Fibroblast of skin of left quadriceps (primary cell): ENCODE results near the gene DNMT3A.
"Not testable (repeated sequence)": the region's sequence is repeated elsewhere in the genome, so short reads cannot be mapped to it uniquely, and the experiment has no call there.

Source experiments
- DNase-seq, 2 experiments: peaks; one replicate each; pipeline ENCODE4 v3.0.0-alpha.2; 2013; ENCODE audit warnings: low read depth in 2 of 2

Gene DNMT3A

DNA sequence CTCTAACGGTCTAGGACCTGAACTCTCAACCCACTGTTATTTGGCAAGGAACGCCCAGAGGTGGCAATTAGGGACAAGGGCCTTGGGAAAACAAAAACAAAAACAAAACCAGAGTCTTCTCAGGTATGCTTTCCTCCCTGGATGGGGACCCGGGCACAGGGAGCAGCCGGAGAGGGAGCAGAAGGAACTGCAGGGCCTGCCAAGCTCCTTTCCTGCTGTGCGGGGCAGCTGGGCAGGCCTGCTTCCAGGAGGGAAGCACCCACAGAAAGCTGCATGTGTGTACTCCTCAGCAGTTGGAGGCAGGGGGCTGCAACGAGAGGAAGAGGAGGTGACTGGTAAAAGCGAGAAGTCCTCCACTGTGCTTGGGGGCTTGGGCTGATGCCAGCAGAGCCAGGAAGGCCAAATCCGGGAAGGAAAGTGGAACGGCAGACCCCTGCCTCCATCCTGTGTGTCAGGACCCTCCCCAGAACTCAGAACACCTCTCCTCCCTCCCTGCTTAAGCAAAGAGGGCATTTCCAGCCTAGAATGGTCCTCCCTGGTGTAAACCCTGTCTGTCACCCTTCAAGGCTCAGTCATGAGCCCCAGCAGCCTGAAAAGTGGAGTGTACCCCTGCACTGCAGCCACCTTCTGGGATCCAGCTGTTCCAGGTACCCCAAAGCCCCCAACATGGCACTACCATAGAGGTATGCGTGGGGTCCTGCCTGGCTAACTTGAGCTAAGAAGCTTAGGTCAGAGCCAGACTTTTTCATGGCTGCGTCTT, 56.3 kb downstream of the DNMT3A start:
- no peak for DNase-seq

GRCh38 chr2:25284756-25285155, 57.0 kb downstream of the DNMT3A start:
- DNase-seq, result no peak

- no peak for DNase-seq
These were observed 57.8 kb downstream of the DNMT3A start for GRCh38 chr2:25283921-25284320.

GRCh38 chr2:25281941-25282340, 59.8 kb downstream of the DNMT3A start:
- DNase-seq, result no peak

GRCh38 chr2:25281522-25281921, 60.2 kb downstream of the DNMT3A start:
- no peak for DNase-seq

- no peak for DNase-seq
These were observed 61.6 kb downstream of the DNMT3A start for GRCh38 chr2:25280051-25280687.

- no peak for DNase-seq
These were observed 62.6 kb downstream of the DNMT3A start for GRCh38 chr2:25279091-25279651.

DNA sequence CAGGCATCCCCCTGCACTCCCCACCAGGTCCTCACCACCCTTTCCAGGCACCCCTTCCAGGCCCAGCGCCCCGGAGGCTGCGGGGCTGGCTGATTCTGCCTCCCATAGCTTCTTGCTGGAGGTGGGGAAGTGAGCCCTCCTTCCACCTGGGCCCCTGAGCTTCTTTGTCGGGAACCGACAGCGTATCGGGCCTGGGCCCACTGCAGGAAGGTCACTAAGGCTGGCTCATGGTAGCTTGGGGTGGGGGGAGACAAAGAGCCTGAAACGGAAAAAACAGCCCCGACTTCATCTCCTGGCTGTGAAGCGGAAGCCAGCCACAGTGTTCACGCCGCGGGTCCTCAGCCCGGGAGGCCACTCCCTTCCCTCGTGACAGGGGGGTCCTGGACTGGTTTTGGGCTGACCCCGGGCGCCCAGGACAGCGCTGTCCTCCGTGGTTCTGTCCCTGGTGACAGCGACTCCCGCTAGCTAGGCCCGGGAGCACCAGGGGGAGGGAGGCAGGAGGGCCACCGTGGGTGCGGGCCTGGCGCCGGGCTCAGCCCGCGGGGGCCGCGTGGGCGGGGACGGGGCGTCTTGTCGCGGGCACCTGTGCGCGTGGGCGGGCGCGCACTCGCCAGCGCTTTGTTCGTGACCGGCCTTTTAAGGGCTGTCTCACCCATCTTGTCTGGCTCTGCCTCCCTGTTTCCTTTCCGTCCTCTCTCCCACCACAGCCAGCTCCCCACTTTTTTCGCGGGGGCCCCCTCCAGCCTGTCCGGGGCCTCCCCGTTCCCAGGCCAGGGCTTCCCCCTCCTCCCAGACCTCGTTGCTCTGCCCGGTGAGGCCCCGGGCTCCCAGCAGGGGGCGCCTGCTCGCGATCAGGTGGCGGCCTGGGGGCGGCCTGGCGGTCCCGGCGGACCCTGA, 64.9 kb downstream of the DNMT3A start:
- DNase-seq, result no peak

DNA sequence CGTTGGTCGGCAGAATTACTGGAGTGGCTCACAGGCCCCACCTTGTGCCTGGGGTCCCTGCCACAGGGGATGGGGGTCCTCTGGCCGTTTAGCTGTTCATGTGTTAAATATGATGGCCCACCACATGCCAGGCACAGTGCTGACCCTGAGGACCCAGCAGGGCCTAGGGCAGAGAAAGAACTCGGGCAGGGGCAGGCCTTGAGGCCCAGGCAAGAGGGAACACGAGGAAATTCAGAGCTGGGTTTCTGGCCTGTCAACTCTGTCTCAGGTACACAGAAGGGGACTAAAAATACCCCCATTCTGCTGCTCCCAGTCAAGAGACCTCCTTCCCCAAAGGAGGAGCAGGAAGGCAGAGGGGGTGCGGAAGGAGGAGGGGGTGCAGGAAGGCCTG, 66.2 kb downstream of the DNMT3A start:
- no peak for DNase-seq

DNA sequence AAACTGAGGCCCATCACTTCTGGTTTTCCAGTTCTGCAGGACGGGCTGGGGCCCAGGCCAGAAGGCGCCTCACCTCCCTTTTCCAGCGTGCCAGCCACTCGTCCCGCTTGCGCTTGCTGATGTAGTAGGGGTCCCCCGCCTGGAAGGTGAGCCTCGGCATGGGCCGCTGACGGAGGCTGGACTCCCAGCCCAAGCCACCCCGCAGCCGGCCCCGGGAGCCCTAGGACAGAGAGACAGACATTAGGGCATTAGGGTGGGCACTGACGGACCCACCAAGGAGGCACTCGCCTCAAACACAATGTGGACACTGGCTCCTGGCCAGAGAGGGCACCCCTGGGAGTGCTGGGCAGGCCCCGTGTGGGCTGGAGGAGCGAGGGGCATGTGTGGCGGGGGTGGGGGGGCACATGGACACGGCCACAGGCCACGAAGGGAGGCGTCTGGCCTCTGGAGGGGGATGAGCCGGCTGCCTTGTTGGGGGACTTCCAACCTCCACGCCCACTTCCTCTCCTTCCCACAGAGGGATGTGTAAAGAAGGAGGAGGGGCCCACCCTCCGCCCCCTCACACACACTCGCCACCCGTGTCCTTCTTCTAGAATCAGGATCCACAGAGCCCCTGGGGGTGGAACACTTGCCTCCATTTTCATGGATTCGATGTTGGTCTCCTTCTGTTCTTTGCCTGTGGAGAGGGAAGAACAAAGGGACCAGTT, 66.7 kb downstream of the DNMT3A start:
- DNase-seq, result no peak

GRCh38 chr2:25273985-25274535, 67.7 kb downstream of the DNMT3A start:
- no peak for DNase-seq

GRCh38 chr2:25272705-25273104, 69.0 kb downstream of the DNMT3A start:
- not testable (repeated sequence) for DNase-seq

DNA sequence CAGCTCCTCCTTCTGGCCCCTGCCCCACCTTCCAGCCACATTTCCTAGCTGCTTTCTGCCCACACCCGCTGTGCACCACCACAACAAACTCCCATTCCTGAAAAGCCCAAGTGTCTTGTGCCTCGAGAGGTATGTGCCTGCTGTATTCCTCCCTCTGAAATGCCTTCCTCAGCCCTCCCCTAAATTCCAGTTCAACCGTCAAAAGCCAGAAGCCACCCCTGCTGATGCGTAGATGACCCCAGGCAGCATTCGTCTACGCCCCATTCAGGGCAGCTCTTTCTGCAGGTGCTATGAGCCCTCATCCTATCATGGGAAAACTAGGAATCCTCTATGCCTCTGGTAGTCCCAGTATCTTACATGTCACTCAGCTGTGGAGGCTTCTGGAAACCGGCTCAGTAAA, 71.7 kb downstream of the DNMT3A start:
- DNase-seq, result no peak

DNA sequence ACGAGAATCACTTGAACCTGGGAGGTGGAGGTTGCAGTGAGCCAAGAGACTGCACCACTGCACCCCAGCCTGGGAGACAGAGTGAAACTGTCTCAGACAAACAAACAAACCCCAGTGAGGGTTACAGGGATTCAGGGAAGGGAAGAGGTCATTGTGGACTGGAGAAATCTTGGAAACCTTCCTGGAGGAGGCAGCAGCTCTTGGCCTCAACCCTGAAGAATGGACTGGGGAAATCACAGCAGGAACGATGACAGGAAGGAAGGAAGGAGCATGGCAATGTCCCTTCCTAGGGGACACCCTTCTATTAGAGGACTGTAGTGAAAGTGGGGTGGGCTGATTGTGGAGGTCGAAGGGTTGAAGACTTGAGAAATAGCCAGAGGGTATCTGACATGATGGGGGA, 72.5 kb downstream of the DNMT3A start:
- no peak for DNase-seq

DNA sequence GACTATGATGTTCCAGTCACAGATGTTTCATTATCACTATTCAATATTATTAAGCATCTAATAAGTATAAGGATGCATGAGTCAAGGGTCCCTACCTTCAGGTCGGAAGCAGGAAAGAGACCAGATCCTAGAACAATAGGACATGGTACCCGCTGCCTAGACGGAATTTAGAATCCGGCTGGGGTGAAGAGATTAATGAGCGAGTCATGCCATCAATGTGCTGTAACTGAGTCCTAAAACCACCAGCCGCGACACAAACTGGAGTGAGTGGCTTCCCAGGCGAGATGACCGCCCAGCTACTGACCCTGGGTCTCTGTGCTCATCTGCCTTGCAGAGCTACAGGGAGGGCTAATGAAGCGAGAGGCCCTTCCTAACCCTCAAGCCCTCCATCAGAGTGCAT, 73.6 kb downstream of the DNMT3A start:
- DNase-seq, result no peak

- DNase-seq, result no peak
These were observed 75.3 kb downstream of the DNMT3A start for GRCh38 chr2:25266399-25266798.

DNA sequence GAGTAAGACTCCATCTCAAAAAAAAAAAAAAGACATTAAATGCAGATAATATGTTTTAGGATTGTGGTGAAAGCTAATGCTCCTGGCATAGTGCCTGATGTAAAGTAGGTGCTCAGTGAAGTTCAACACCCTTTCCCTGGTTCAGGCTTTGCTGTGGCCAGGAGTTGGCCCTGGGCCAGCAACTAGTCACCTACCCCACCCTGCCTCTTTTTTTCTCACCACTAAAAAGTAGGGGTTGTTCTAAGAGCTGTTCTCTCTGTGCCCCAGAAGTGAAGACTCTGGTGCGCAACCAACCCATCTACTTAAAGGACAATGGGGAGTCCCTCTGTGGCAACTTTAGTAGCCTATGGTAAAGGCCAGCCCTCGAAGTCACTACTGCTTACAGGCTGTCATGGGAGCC, 75.9 kb downstream of the DNMT3A start:
- DNase-seq, result no peak

DNA sequence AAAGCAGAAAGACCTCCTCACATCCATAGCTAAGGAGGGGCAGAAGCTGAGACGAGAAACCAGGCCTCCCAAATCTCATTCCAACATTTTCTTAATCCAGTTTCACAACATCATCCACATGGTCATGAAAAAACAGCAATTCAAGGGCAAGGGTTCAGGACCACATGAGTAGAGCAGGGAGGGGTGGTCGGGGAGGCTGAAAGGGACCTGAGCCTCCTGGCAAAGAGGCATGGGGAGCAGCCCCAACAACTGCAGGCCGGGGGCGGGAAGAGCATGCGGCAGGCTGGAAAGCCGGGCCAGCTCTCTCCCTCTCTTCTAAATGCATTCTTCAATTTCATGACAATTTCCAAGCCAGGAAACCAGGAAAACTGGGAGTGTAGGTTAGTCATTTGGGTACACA, 76.7 kb downstream of the DNMT3A start:
- no peak for DNase-seq

DNA sequence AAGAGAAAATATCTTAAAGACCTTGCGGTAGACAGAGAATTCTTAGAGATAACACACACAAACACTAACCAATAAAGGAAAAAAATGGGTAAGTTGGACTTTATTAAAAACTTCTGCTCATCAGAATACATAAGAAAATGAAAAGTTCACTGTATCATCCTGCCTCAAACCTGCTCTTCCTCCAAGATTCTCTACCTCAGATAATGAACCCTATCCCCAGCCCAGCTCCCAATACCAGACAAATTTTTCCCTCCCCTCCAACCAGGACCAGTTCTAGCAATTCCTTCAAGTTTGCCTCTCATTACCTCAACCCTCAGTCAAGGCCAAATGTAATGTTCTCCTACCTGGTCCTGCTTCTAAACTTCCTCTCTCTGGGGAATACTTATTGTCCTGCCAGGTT, 79.4 kb downstream of the DNMT3A start:
- DNase-seq, result no peak

GRCh38 chr2:25259737-25260124, 82.0 kb downstream of the DNMT3A start:
- DNase-seq, result no peak
